Measurements from ENCODE around the gene PRAMEF20.

Gene PRAMEF20

GRCh38 chr1:13462682-13463081 lies 52.4 kb downstream of the PRAMEF20 start:
- DNase-seq: no peak

DNA sequence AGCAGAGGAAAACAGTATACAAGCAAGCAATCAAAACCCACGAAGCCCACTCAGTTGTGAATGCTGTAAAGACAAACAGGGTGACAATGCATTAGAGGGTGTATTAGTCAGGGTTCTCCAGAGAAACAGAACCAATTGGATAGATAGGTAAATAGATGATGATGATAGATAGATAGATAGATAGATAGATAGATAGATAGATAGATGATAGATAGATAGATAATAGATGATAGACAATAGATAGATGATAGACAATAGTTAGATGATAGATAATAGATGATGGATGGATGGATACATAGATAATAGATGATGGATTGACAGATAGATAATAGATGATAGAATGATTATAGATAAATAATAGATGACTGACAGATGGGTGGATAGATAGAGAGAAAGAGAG lies 55.3 kb downstream of the PRAMEF20 start:
- no peak for DNase-seq

DNA sequence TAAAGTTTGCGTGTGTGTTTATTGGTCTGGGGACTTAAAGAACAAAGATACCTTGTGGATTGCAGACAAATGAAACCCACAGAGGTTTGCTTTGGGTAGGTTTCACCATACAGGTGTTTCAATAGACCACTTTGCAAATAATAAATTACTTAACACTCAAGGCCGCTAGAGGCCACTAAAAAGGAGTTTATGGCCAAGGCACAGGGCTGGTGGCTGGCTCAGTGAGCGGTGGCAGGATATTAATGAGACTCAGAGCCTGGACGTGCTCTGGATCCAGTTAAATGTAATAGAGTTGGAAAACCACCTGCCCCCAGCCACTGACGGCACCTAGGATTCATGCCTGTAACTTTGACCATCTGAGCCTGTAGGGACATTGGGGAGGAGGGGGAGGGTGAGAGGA lies 59.1 kb downstream of the PRAMEF20 start:
- DNase-seq: peak in 3 of 58 donors; percentile 2 to 3 (median 3)
